PC-9 (cell line): ENCODE measurements around the gene BANP. TPM values are rescaled to one million over a fixed set of nuclear protein-coding genes. Genes with fewer than 3 reads are reported as not detected.
"Not testable (repeated sequence)": the region's sequence is repeated elsewhere in the genome, so short reads cannot be mapped to it uniquely, and the experiment has no call there.

Experiments
- BruUV-seq: library from RNA; stranded (reverse); fragments of 400-500 nt; replicated peaks from 2 replicates; lab custom pipeline; 2021; lab: Mats Ljungman, UMichigan
- CTCF ChIA-PET: fragments of 300-600 bp; sonication (Branson Sonifier 250); formaldehyde crosslinking; loops from one replicate; lab custom pipeline; 2022; ENCODE audit warnings: antibody characterized with exemption; lab: Charles Lee
- POLR2A ChIA-PET: fragments of 300-600 bp; sonication (Branson Sonifier 250); formaldehyde crosslinking; loops from one replicate; lab custom pipeline; 2022; ENCODE audit warnings: antibody characterized with exemption; ENCODE audit not compliant: unreplicated experiment; lab: Charles Lee
- DNase-seq, 2 experiments: peaks; one replicate each; pipeline versions ENCODE4 v3.0.0 to v3.0.0-alpha.2; 2015 to 2022; ENCODE audit warnings: mixed read lengths in 1 of 2
- H2AFZ ChIP-seq: fragments of 200-600 bp; sonication (generic); 2 replicates; pipeline ENCODE4 v1.8.1; 2017; ENCODE audit warnings: antibody characterized with exemption
- H3F3A ChIP-seq: fragments of 200-600 bp; sonication (generic); 2 replicates; pipeline ENCODE4 v1.8.1; 2017; ENCODE audit warnings: antibody characterized with exemption, mild to moderate bottlenecking, low read depth; ENCODE audit not compliant: insufficient read depth
- H3K27ac ChIP-seq: fragments of 200-600 bp; sonication (generic); 2 replicates; pipeline ENCODE4 v1.6.1; 2016; ENCODE audit warnings: mixed run types
- H3K27me3 ChIP-seq: fragments of 200-600 bp; sonication (generic); 2 replicates; pipeline ENCODE4 v1.6.1; 2016; ENCODE audit warnings: low read depth, mixed run types; ENCODE audit not compliant: insufficient read depth
- H3K36me3 ChIP-seq: fragments of 200-600 bp; sonication (generic); 2 replicates; pipeline ENCODE4 v1.6.1; 2016; ENCODE audit warnings: low read depth, mixed run types
- H3K4me1 ChIP-seq: fragments of 200-600 bp; sonication (generic); replicated peaks from 2 replicates; pipeline ENCODE4 v1.6.1; 2016; ENCODE audit warnings: mixed run types; ENCODE audit not compliant: insufficient read depth
- H3K4me2 ChIP-seq: fragments of 200-600 bp; sonication (generic); 2 replicates; pipeline ENCODE4 v1.6.1; 2017; ENCODE audit warnings: mixed run types
- H3K4me3 ChIP-seq: fragments of 200-600 bp; sonication (generic); 2 replicates; pipeline ENCODE4 v1.6.1; 2016; ENCODE audit warnings: mixed run types
- H3K79me2 ChIP-seq: fragments of 200-600 bp; sonication (generic); 2 replicates; pipeline ENCODE4 v1.6.1; 2017; ENCODE audit warnings: low read depth, mixed run types
- H3K9me2 ChIP-seq: fragments of 200-600 bp; sonication (generic); 2 replicates; pipeline ENCODE4 v1.8.1; 2017; ENCODE audit warnings: mild to moderate bottlenecking; ENCODE audit not compliant: insufficient read depth
- H3K9me3 ChIP-seq: fragments of 200-600 bp; sonication (generic); 2 replicates; pipeline ENCODE4 v1.8.1; 2016; ENCODE audit warnings: low read depth; ENCODE audit not compliant: insufficient read depth
- H4K20me1 ChIP-seq: fragments of 200-600 bp; sonication (generic); 2 replicates; pipeline ENCODE4 v1.8.1; 2017; ENCODE audit not compliant: insufficient read depth
- EZH2 ChIP-seq: fragments of 200-600 bp; sonication (generic); IDR thresholded peaks from 2 replicates; pipeline ENCODE4 v1.8.0; 2017; ENCODE audit warnings: antibody characterized with exemption, low read depth
- intact Hi-C: fragments of 100-400 bp; cut with micrococcal nuclease; formaldehyde crosslinking; loops from one replicate; pipeline ENCODE4 v1.10.0; 2022; ENCODE audit not compliant: unreplicated experiment
- total RNA-seq: library from RNA; stranded (reverse); gene quantifications from 2 replicates; pipeline ENCODE4 v1.2.3, GENCODE V29; 2021
- TF ChIP-seq, protein P1 (sequence below): fragments of 200-600 bp; sonication (generic); conservative IDR thresholded peaks from 2 replicates; pipeline ENCODE4 v1.6.1; 2017; ENCODE audit warnings: mixed run types, antibody characterized with exemption, mild to moderate bottlenecking, moderate library complexity

BANP gene
- total RNA-seq, 1 experiment from 2014 or later, result 73.2 TPM

DNA sequence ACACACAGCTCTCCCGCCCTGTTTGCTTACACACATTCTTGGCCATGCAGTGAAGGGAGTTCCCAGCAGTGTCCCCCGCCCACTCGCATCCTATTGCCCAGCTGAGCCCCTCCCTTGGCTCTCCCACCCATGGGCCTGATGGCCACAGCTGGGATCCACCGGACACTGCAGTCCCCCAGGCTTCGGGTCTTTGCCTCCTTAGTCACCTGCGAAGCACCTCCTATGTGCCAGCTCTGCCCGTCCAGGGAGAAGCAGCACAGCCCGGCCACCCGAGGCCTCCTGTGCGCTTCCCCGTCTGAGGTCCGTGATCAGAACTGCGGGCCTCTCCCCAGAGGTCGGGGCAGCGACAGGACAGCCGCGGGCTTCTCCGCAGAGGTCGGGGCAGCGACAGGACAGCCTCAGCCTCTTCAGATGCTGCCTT, 136.9 kb downstream of the BANP start:
- no peak overlapping the region for H3K4me2 ChIP-seq
- H3K27ac ChIP-seq, result no peak overlapping the region
- BruUV-seq, result no TSS peak
- intact Hi-C loops, result no loop called here
- POLR2A ChIA-PET, result no interaction called here
- H3K4me3 ChIP-seq, result no peak overlapping the region
- CTCF ChIA-PET, result no interaction called here
- H2AFZ ChIP-seq, result no peak overlapping the region
- no peak for DNase-seq
- TF ChIP-seq, protein P1, sequence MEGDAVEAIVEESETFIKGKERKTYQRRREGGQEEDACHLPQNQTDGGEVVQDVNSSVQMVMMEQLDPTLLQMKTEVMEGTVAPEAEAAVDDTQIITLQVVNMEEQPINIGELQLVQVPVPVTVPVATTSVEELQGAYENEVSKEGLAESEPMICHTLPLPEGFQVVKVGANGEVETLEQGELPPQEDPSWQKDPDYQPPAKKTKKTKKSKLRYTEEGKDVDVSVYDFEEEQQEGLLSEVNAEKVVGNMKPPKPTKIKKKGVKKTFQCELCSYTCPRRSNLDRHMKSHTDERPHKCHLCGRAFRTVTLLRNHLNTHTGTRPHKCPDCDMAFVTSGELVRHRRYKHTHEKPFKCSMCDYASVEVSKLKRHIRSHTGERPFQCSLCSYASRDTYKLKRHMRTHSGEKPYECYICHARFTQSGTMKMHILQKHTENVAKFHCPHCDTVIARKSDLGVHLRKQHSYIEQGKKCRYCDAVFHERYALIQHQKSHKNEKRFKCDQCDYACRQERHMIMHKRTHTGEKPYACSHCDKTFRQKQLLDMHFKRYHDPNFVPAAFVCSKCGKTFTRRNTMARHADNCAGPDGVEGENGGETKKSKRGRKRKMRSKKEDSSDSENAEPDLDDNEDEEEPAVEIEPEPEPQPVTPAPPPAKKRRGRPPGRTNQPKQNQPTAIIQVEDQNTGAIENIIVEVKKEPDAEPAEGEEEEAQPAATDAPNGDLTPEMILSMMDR, result no peak
- no peak for TF ChIP-seq EZH2
- H3K36me3 ChIP-seq, result no peaks in the 10 kb centered on the region
- H3F3A ChIP-seq, result no peaks in the 10 kb centered on the region
- H4K20me1 ChIP-seq, result no peaks in the 10 kb centered on the region
- H3K79me2 ChIP-seq, result no peaks in the 10 kb centered on the region
- H3K27me3 ChIP-seq, result no peaks in the 10 kb centered on the region
- no peaks in the 10 kb centered on the region for H3K9me3 ChIP-seq
- H3K4me1 ChIP-seq, result no peaks in the 10 kb centered on the region
- no peaks in the 10 kb centered on the region for H3K9me2 ChIP-seq

DNA sequence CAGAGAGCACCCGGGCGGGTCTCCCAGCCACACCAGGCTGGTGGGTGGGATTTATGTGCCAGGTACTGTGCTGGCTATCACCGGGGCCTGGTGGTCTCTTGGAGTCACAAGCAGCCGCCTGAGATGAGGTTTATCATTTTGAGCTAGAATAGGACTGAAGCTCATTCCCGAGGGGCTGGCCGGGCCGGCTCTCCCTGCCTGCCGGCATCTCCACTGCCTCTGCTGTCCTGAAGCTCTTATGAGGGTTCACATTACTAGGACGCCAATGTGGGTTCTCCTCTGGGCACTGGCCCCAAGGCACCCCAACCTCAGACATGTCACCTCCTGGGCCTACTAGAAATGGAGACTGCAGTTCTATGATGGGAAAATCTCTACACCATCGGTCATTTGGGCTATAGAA, 137.4 kb downstream of the BANP start:
- CTCF ChIA-PET, H3K4me3 ChIP-seq, H3K4me1 ChIP-seq, BruUV-seq, H3K9me3 ChIP-seq, H3K79me2 ChIP-seq, H4K20me1 ChIP-seq, H3K9me2 ChIP-seq, intact Hi-C loops, POLR2A ChIA-PET, H3K36me3 ChIP-seq, H3K27ac ChIP-seq, H3K27me3 ChIP-seq, DNase-seq, H3K4me2 ChIP-seq, H3F3A ChIP-seq, H2AFZ ChIP-seq: not testable (repeated sequence)

DNA sequence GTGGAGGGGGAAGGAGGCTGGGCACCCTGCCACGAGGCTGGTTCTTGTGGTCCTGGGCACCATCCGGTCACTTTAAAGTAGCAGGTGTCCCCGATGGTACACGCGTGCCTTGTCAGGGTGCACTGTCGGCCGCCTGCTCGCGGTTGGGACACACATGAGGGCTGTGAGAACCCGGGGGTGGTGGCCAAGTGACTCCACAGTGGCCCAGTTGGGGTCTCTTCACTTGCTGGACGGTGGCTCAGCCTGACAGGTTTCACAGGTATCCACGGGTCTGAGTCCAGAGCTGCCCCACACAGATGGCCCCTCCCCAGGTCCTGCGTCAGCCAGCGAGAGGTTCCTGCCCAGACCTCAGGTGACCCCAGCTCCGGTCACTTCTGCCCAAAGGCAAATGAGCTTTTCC, 137.8 kb downstream of the BANP start:
- H3K27me3 ChIP-seq, H3K27ac ChIP-seq, H2AFZ ChIP-seq, H3K4me2 ChIP-seq, POLR2A ChIA-PET, DNase-seq, CTCF ChIA-PET, H3K79me2 ChIP-seq, H3K36me3 ChIP-seq, H3K4me3 ChIP-seq, BruUV-seq, intact Hi-C loops, H3K4me1 ChIP-seq, H3K9me3 ChIP-seq, H3K9me2 ChIP-seq, H4K20me1 ChIP-seq, H3F3A ChIP-seq: not testable (repeated sequence)

DNA sequence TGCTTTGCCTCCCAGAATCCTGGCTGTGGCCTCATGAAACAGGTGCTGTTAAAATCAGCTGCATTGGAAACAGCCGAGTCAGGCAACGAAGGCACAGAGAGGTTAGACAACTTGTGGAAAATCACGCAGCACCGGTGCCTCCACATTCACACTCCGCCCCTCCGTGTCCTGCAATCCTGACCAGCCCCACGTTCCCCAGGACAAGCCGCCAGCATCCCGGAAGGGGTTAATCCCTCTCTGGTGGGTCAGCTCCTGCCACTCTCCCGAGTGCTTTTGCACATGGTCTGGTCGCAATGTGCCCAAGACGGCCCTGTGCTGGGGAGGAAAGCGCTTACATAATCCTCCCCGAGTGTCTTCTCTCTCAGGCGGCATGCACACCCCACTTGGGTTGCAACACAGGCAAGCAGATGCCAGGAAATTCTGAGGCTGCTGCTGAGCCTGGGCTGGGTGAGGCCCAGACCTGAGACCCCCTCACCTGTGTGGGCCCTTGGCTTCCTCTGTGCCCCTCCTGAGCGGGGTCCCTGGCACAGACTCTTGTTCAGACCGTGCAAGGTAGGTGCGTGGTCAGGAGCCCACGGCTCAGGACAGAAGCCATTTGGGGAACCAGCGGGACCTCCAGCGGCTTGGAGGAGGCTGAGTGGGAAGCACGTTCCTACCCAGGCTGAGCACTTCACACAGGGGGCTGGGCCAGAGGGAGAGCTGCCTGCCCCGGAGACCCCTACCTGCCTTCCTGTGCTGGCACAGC, 138.6 kb downstream of the BANP start:
- CTCF ChIA-PET, H3K27me3 ChIP-seq, H3K36me3 ChIP-seq, H3K9me3 ChIP-seq, intact Hi-C loops, H3K79me2 ChIP-seq, H2AFZ ChIP-seq, H3K4me1 ChIP-seq, H3F3A ChIP-seq, POLR2A ChIA-PET, H3K27ac ChIP-seq, H4K20me1 ChIP-seq, H3K9me2 ChIP-seq, DNase-seq, BruUV-seq, H3K4me2 ChIP-seq, H3K4me3 ChIP-seq: not testable (repeated sequence)

DNA sequence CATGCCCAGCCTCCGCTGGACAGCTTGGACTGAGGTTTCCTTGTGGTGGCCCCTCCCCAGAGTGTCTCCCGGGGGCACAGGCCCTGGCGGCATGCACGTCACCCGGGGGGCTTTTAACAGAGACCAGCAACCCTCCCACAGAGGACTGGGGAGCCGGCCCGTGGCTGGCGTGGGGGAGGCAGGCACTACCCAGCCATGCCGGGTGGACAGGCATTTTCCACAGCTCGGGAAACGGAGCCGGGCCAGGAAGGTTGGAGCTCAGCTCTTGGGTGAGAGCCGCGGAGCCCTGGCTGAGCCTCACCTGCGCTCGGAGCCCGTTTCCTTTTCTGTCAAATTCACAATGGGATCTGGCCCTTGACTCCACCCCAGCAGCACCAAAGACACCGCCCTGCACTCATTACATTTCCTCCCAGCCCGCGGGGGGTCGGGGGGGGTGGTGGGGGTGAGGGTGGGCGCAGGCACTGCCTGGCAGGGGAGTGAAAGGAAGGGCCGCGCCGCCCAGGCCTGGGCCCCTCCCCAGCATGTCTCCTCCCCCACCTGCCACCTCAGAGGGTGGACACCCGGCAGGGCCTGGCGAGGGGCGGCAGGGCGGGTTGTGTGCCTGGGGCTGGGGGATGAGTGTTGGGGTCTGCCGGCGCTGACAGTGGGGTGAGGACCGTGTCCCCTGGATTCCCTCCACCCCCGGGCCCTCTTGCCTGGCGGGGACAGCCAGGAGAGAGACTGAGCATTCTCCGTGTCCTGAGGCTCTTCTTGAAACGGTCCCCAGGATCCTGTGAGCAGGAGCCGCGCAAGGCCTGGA, 139.3 kb downstream of the BANP start:
- H2AFZ ChIP-seq, H3K9me2 ChIP-seq, H3K27ac ChIP-seq, H3K27me3 ChIP-seq, H3K4me3 ChIP-seq, intact Hi-C loops, H4K20me1 ChIP-seq, BruUV-seq, H3K79me2 ChIP-seq, H3K4me1 ChIP-seq, POLR2A ChIA-PET, H3K4me2 ChIP-seq, H3F3A ChIP-seq, DNase-seq, H3K36me3 ChIP-seq, CTCF ChIA-PET, H3K9me3 ChIP-seq: not testable (repeated sequence)

DNA sequence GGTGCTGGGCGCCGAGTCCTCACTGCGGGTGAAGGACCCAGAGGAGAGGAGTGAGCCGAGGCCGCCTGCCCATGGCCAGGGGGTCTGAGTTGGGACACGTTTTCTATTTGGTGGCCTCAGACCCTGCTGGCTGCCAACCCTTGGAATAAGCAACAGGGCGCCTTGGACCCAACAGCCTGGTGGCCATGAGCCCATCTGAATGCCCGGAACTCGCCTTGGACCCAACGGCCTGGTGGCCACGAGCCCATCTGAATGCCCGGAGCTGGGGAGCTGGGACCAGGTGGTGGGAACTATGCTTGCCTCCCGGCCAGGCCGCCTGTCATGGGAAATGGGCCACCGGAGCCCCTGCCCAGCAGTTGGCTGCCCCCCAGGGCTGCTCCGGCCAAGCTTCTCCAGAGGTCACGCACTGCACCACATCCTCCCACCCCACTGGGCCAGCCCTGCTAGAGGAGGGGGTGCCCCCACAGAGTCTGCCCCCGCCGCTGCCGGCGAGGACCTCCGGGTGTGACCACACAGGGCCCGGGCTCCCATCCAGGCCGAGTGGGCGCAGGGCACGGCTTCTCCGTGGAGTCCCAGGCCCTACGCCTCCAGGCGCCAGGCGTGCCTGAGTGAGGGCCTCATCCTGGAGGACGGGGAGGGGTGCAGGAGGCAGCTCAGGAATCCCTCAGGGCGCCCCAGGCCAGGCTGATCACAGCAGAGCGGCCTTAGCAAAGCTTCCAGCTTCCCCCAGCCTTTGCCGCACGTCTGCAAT, 140.2 kb downstream of the BANP start:
- H2AFZ ChIP-seq, H4K20me1 ChIP-seq, H3F3A ChIP-seq, H3K79me2 ChIP-seq, H3K27ac ChIP-seq, H3K9me3 ChIP-seq, POLR2A ChIA-PET, DNase-seq, BruUV-seq, H3K4me3 ChIP-seq, CTCF ChIA-PET, H3K36me3 ChIP-seq, intact Hi-C loops, H3K4me2 ChIP-seq, H3K9me2 ChIP-seq, H3K27me3 ChIP-seq, H3K4me1 ChIP-seq: not testable (repeated sequence)
